Measurements from ENCODE around the gene RDH8.
A peak's percentile ranks its signal among the peaks of the same experiment; 100 is the strongest.
"Not testable (repeated sequence)": the region's sequence is repeated elsewhere in the genome, so short reads cannot be mapped to it uniquely, and the experiment has no call there.

RDH8 gene

GRCh38 chr19:10006752-10007323, 6.4 kb upstream of the RDH8 start:
- DNase-seq = no peak

- no peak for DNase-seq
Measured at GRCh38 chr19:10007371-10008183, 5.7 kb upstream of the RDH8 start.

GRCh38 chr19:10008184-10008765, 5.0 kb upstream of the RDH8 start:
- DNase-seq = no peak

- DNase-seq = no peak
Measured at GRCh38 chr19:10009714-10010224, 3.5 kb upstream of the RDH8 start.

- DNase-seq = no peak
Measured at GRCh38 chr19:10010247-10010691, 3.0 kb upstream of the RDH8 start, which contains the start of gene COL5A3. COL5A3 (minus strand) TSS chr19:10010504; CDS start chr19:10010385, 119 bp downstream.

GRCh38 chr19:10010939-10011338, 2.3 kb upstream of the RDH8 start:
- DNase-seq = no peak

- no peak for DNase-seq
Measured at GRCh38 chr19:10011974-10012373, 1.3 kb upstream of the RDH8 start.

GRCh38 chr19:10013834-10014618, 743 bp downstream of the RDH8 start:
- no peak for DNase-seq

- no peak for DNase-seq
Measured at GRCh38 chr19:10018263-10018662, 5.0 kb downstream of the RDH8 start.

- DNase-seq = no peak
Measured at GRCh38 chr19:10018786-10019185, 5.5 kb downstream of the RDH8 start.

GRCh38 chr19:10019246-10019645, 6.0 kb downstream of the RDH8 start:
- DNase-seq = no peak

GRCh38 chr19:10020851-10021250, 7.6 kb downstream of the RDH8 start:
- no peak for DNase-seq

GRCh38 chr19:10021446-10021845, 8.2 kb downstream of the RDH8 start:
- no peak for DNase-seq

GRCh38 chr19:10021863-10022262, 8.6 kb downstream of the RDH8 start:
- DNase-seq = no peak

GRCh38 chr19:10023096-10023495, 9.8 kb downstream of the RDH8 start:
- not testable (repeated sequence) for DNase-seq

GRCh38 chr19:10026744-10027143, 13.5 kb downstream of the RDH8 start:
- DNase-seq = no peak

GRCh38 chr19:10027158-10027997, 14.1 kb downstream of the RDH8 start:
- peak; percentile 73 for DNase-seq

- DNase-seq = no peak
Measured at GRCh38 chr19:10033614-10034013, 20.3 kb downstream of the RDH8 start.

- DNase-seq = no peak
Measured at GRCh38 chr19:10036601-10037071, 23.4 kb downstream of the RDH8 start.

GRCh38 chr19:10037367-10037766, 24.1 kb downstream of the RDH8 start:
- no peak for DNase-seq

- DNase-seq = no peak
Measured at GRCh38 chr19:10037809-10038208, 24.5 kb downstream of the RDH8 start.

Data from NCI-H524 treated with DMSO at 0.1 percent for 48 hours (cell line).